Endothelial cell (in vitro differentiated cells): ENCODE data around the gene MAP4. TPM values are rescaled to one million over a fixed set of nuclear protein-coding genes. Genes with fewer than 3 reads are reported as not detected.

Experiments used
- DNase-seq: peaks from one replicate; pipeline ENCODE4 v3.0.0; 2021; ENCODE audit warnings: low spot score
- H3K27ac Mint-ChIP-seq: one replicate; pipeline ENCODE4 v1.8.0; 2021; ENCODE audit warnings: mixed read lengths, inconsistent platforms; ENCODE audit not compliant: unreplicated experiment
- H3K27me3 Mint-ChIP-seq: one replicate; pipeline ENCODE4 v1.8.0; 2021; ENCODE audit warnings: mild to moderate bottlenecking, moderate library complexity, mixed read lengths, inconsistent platforms; ENCODE audit not compliant: unreplicated experiment
- H3K36me3 Mint-ChIP-seq: one replicate; pipeline ENCODE4 v1.8.0; 2021; ENCODE audit warnings: mild to moderate bottlenecking, low read depth, mixed read lengths, inconsistent platforms; ENCODE audit not compliant: unreplicated experiment
- H3K4me1 Mint-ChIP-seq: one replicate; pipeline ENCODE4 v1.8.0; 2021; ENCODE audit warnings: mild to moderate bottlenecking, mixed read lengths, inconsistent platforms; ENCODE audit not compliant: unreplicated experiment
- H3K4me3 Mint-ChIP-seq: one replicate; pipeline ENCODE4 v1.8.0; 2021; ENCODE audit warnings: mild to moderate bottlenecking, mixed read lengths, inconsistent platforms; ENCODE audit not compliant: unreplicated experiment
- H3K9me3 Mint-ChIP-seq: one replicate; pipeline ENCODE4 v1.8.0; 2021; ENCODE audit warnings: mixed read lengths, inconsistent platforms; ENCODE audit not compliant: unreplicated experiment
- total RNA-seq: library from RNA; stranded (reverse); fragmentation: NEBNext Ultra II Directional; extraction: Animal tissue kit (Norgen Biotek cat#: 25700); gene quantifications from one replicate; pipeline ENCODE4 v1.2.1, GENCODE V29; 2021; ENCODE audit not compliant: unreplicated experiment
- TF ChIP-seq, protein P1 (sequence below): fragments of 200-600 bp; sonication (generic); IDR thresholded peaks from one replicate; pipeline ENCODE4 v1.5.0; 2021; ENCODE audit warnings: antibody characterized with exemption; ENCODE audit not compliant: unreplicated experiment

MAP4 gene
- total RNA-seq, 1 donor from 2014 or later = 155 TPM

DNA sequence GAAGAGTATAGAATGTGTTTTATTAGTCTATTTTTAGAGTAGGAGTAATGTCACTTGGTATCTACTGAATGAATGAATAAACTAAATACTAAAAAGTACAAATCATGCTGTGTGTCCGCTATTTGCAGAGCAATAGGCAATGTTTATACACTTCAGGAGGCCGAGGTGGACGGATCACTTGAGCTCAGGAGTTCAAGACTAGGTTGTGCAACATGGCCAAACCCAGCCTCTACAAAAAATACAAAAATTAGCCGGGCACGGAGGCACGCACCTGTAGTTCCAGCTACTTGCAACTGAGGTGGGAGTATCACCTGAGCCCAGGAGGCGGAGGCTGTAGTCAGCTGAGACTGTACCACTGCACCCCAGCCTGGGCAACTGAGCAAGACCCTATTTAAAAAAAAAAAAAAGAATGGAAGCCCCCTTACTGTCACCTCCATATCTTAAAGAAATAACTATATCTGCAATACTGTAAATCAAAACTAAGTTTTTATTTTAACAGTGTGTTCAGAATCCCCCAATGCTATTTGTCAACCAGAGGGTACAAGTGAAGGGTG, 114.9 kb downstream of the MAP4 start:
- TF ChIP-seq, protein P1, sequence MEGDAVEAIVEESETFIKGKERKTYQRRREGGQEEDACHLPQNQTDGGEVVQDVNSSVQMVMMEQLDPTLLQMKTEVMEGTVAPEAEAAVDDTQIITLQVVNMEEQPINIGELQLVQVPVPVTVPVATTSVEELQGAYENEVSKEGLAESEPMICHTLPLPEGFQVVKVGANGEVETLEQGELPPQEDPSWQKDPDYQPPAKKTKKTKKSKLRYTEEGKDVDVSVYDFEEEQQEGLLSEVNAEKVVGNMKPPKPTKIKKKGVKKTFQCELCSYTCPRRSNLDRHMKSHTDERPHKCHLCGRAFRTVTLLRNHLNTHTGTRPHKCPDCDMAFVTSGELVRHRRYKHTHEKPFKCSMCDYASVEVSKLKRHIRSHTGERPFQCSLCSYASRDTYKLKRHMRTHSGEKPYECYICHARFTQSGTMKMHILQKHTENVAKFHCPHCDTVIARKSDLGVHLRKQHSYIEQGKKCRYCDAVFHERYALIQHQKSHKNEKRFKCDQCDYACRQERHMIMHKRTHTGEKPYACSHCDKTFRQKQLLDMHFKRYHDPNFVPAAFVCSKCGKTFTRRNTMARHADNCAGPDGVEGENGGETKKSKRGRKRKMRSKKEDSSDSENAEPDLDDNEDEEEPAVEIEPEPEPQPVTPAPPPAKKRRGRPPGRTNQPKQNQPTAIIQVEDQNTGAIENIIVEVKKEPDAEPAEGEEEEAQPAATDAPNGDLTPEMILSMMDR = no peak
- H3K36me3 Mint-ChIP-seq = peaks cover 4% of the 10 kb centered on the region
- no peak overlapping the region for H3K27ac Mint-ChIP-seq

DNA sequence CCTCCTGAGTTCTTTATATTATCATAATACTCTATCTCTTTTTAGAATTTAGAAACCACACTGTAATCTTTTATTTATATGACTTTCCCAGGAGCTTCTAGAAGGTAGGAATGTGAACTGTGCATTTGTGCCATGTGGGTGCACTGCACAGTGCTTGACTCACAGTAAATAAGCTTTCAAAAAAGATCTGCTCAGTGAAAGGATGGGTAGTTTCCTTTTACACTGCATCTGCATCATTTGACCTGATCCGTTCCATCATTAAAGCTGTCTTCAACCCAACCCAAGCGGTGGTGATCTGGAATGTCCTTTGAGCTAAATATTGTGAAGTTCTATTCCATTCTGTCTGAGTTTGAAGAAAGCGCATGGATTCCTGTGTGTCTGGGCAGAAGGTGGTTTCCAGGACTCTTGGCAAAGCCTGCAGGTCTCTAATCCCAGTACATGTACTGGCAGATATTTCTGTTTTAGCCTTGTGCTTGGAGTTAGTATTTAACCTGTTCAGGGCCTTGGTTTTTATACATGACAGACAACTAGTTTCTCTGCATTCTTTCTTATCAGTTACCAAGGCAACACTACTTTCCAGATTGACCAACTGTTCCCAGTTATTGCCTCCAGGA, 116.6 kb downstream of the MAP4 start:
- peaks cover 2% of the 10 kb centered on the region for H3K27me3 Mint-ChIP-seq
- no peak overlapping the region for H3K27ac Mint-ChIP-seq
- H3K4me1 Mint-ChIP-seq = no peaks in the 10 kb centered on the region
- no peak overlapping the region for H3K4me3 Mint-ChIP-seq
- H3K9me3 Mint-ChIP-seq = no peaks in the 10 kb centered on the region
- TF ChIP-seq, protein P1 = no peak
- H3K36me3 Mint-ChIP-seq = peaks cover 4% of the 10 kb centered on the region
- no peak for DNase-seq

More for the DNA sequence above, 114.9 kb downstream of the MAP4 start:
- H3K4me1 Mint-ChIP-seq = no peaks in the 10 kb centered on the region
- no peaks in the 10 kb centered on the region for H3K27me3 Mint-ChIP-seq
- no peak for DNase-seq
- no peak overlapping the region for H3K4me3 Mint-ChIP-seq
- H3K9me3 Mint-ChIP-seq = no peaks in the 10 kb centered on the region

DNA sequence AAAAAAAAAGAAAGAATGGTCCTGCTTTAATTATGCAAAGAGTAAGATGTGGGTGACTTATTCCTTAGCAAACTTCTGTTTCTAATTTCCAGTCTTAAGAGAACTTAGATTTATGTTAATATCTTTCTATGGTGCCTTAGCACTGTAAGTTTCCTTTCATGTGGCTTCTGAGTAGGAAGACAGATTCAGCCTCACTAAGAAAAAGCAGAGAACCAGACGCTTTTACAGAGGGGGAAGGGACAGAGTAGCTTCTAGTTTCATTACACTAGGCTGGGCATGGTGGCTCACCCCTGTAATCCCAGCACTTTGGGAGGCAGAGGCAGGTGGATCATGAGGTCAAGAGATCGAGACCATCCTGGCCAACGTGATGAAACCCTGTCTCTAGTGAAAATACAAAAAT, 118.3 kb downstream of the MAP4 start:
- H3K27me3 Mint-ChIP-seq = peaks cover 2% of the 10 kb centered on the region
- H3K9me3 Mint-ChIP-seq = no peaks in the 10 kb centered on the region
- H3K4me3 Mint-ChIP-seq = no peak overlapping the region
- TF ChIP-seq, protein P1 = no peak
- H3K36me3 Mint-ChIP-seq = peaks cover 3% of the 10 kb centered on the region
- no peak overlapping the region for H3K27ac Mint-ChIP-seq
- no peak for DNase-seq
- peaks cover 4% of the 10 kb centered on the region for H3K4me1 Mint-ChIP-seq

DNA sequence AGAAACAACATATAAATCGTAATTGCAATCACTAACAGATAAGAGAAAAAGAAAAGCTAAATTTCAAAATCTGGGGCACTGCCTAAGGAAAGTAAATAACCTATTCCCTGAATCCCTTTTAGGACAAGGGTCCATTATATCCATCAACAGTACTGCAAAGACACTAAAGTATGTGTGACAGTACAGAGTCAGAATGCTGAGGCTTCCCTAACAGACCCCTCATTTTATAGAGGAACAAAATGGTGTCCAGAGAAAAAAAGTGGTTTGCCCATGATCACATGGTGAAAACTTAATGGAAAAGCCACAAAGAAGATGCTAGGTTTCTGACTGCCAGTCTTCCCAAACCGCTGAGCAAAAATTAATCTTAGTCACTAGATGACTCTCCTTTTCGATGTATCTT, 119.5 kb downstream of the MAP4 start:
- TF ChIP-seq, protein P1 = no peak
- H3K4me3 Mint-ChIP-seq = no peak overlapping the region

DNA sequence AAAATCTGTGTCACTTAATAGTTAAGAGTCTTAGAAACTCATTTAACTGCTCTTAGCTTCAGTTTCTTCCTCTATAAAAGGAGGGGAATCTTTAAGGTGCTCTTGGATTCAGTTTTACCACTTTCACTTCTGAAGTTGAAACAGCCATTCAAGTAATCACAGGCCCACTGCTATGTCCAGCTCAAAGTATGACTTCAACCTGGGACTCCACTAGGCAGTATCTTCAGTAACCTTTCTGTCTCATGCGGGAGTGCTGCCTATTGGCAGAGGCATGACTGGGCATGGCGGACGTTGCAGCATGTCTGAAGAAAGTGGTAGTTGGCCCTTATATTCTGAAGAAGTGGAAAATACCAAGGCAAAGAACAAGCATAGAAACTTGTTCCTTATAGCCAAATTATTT, 121.0 kb downstream of the MAP4 start:
- no peak overlapping the region for H3K27ac Mint-ChIP-seq
- H3K27me3 Mint-ChIP-seq = peaks cover 14% of the 10 kb centered on the region
- DNase-seq = no peak
- TF ChIP-seq, protein P1 = no peak
- no peak overlapping the region for H3K4me3 Mint-ChIP-seq
- no peaks in the 10 kb centered on the region for H3K9me3 Mint-ChIP-seq
- H3K36me3 Mint-ChIP-seq = peaks cover 7% of the 10 kb centered on the region
- peaks cover 30% of the 10 kb centered on the region for H3K4me1 Mint-ChIP-seq

More for the DNA sequence above, 119.5 kb downstream of the MAP4 start:
- Mint-ChIP-seq H3K9me3 (no peaks in the 10 kb centered on the region), H3K36me3 (peaks cover 7% of the 10 kb centered on the region), H3K4me1 (peaks cover 15% of the 10 kb centered on the region), H3K27ac (no peak overlapping the region), H3K27me3 (peaks cover 6% of the 10 kb centered on the region)
- DNase-seq = no peak
